ENCODE measurements around the gene LRRIQ4.

LRRIQ4 gene

DNA sequence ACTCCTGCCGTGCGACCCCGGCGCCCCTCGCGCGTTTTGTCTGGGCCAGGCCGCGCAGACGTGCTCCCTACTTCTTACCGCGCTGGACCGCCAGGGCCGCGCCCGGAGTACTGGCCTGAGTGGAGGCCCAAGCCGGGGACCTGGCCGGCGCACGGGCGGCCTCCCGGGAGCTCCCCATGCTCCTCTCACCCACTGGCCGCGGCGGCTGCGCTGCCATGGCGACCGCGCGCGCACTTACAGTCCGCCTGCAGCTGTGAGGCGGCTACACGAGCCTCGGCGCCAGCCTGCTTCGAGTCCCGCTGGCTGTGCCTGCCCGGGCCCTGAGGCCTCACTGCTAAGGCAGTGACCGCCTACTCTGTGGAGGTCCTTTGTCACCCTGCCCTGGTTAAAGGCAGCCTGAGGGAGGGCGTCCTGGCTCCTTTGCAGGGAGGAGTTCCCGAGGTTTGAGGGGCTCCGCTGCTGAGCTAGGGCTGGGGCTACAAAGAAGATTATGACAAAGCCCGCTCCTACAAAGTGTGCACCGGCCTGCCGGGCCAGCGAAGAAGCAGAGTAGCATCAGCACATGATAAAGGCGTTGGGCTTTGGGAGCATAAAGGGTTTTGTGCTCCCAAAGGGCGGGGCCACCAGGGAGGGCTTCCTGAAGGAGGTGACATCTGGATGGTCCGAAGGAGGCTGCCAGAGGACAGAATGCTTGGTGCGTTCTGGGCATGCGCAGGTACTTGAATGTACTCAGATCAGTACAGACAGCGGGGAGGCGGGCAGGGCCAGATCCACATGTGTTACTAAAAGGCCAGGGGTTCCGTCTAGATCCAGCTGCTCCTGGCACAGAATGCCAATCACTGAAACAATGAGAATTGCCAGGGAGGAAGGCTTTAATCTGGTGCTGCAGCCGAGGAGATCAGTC lies at the start of gene LRRIQ4, which contains the start of gene LRRC34:
Gene LRRIQ4 (plus strand): TSS at position 539 of the 904 bp plus-strand sequence. CDS start 9,052 bp downstream, outside the sequence.
Gene LRRC34 (minus strand): TSS at position 573 of the 904 bp plus-strand sequence. CDS start 356 bp downstream, at position 217.
- FAIRE-seq: no peak

DNA sequence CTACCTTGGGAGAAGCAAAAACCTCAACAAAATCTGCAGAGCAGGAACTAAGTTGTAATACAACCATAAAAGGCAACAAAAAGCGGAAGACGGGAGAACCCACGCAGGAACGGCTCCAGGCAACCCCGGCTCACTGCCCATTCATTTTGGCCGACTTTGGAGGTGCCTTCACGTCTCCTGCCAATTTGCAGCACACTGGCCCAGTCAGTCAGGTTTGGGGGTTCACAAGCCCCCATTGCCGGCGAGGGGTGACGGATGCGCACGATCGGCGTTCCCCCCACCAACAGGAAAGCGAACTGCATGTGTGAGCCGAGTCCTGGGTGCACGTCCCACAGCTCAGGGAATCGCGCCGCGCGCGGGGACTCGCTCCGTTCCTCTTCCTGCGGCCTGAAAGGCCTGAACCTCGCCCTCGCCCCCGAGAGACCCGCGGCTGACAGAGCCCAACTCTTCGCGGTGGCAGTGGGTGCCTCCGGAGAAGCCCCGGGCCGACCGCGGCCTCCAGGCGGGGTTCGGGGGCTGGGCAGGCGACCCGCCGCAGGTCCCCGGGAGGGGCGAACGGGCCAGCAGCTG lies 48.3 kb upstream of the LRRIQ4 start:
- no peak for FAIRE-seq

DNA sequence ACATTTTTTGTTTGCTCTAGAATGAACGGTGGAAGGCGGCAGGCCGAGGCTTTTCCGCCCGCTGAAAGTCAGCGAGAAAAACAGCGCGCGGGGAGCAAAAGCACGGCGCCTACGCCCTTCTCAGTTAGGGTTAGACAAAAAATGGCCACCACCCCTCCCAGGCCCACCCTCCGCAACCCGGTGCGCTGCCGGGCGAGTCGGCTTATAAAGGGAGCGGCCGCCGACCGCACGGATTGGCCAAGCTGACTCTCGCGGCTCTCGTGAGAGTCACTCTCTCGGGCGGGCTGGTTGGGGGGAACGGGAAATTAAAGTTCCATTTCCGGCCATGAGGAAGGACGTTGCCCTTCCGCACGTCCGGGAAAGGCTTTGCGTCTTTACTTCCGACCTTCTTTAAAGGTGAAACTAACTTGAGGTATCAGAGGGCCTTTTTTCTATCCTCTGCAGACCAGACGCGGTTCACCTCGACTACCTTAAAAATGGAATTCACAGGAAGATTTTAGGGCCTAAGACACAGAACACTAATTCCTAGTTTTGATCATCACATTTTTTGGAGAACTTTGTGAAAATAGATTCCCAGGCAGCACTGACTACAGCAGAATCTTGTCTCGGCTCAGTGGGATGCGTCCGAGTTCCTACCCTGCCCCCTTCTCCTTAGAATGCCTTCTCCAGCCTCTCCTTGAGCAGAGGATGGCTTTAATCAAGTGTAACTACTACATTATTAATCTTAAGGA lies 47.6 kb upstream of the LRRIQ4 start, which contains the start of gene TERC:
Gene TERC (minus strand): TSS at position 179 of the 731 bp plus-strand sequence.
- no peak for FAIRE-seq

DNA sequence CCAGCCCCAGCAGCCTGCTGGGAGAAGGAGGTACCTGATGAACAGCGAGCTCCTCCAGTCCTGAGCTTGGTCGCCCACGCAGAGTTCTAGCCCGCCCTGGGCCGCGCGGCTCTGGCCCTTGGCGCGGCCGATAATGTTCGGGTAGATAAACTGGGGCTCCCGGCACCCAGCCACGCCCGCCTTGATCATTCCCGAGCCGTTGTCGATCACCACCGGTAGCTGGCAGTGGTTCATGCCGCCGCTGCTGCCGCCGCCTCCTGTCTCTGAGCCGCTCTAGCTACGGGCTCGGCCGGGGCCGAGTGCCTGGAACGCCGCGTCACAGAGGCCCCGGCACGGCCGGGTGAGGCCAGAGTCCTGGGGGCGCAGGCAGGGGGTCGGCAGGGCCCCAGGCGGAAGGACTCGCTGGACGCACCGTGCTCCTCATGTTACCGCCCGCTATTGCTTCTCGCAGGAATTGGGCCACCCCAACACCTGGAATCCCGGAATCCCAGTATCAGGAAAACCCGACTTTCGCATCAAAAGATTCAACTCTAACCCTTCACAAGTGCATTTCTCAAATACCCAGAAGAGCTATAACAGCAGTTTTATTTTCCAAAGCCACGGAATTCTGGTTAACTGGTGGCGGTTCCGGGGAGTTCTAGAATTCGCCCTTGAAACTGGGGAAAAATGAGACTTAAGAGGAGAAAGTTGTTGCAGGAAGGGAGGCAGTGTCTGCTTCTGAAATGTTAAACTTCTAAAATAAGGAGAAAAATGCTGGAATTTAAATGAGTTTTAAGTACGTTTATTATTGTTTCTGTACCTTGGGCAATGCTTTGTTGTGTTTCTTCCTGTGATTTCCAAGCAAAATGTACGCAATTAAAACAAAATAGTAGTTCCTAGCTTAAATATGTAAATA lies 43.1 kb upstream of the LRRIQ4 start, which contains the start of gene ACTRT3:
Gene ACTRT3 (minus strand): TSS at position 275 of the 895 bp plus-strand sequence. CDS start 41 bp downstream, at position 234.
- no peak for FAIRE-seq

DNA sequence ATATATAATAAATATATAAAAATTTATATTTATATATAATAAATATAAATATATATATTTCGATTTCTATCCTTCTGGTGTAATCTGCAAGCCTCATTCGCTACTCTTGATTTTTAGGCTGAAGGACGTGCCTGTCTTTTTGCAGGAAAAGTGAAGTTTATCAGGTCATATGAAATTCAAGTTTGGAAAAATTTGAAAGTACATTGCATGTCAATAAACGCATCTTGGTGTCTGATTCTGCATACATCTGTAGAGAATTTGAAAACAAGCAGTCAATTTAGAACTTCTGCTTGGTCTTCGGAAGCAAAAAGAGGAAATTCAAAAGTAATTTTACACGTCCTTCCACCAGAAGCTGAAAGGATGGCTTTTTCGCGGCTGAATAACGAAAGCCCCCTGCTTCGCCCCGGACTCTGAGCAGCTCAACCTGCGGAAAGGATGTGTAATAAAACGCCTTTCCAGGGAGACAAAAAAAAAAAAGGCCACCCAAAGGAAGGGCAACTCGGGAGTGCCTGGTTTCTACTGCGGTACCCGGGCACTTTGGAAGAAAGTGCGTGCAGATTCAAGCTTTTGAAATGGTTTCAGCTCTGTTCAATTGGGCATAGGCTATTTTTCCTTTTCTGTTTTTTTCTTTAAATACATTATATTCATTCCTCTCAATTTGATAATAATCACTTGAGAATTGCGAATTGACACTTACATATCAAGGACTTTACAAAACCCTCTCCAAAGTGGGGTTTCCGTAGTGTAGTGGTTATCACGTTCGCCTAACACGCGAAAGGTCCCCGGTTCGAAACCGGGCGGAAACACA lies 41.0 kb upstream of the LRRIQ4 start:
- FAIRE-seq: peak; percentile 47

DNA sequence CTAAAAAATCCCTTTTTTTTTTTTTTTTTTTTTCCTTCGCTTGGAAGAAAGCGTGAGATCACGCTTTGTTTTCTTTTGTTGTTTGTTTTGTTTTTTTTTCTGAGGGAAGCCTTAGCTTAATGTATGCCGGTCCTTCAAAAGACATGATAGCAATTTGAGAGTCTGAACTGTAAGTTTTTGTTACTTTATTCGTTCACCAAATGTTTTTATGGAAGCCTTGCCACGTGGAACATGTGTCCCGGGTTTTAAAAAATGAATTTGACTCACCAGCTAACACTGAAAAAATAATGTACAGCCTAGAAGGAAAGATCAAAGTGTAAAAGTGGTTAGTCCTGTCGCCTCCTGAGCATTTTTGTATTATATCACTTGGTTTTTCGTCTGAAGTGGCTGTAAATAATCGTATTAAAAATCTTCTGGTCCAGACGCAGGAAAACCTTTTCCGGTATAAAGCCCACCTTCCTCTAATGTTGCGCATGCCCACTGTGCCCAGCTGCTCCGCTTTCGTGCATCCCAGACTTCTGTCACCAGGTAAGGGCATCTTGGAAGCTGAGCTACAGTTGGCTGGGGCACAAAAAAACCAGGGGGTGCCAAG lies 40.3 kb upstream of the LRRIQ4 start:
- FAIRE-seq: peak; percentile 66

DNA sequence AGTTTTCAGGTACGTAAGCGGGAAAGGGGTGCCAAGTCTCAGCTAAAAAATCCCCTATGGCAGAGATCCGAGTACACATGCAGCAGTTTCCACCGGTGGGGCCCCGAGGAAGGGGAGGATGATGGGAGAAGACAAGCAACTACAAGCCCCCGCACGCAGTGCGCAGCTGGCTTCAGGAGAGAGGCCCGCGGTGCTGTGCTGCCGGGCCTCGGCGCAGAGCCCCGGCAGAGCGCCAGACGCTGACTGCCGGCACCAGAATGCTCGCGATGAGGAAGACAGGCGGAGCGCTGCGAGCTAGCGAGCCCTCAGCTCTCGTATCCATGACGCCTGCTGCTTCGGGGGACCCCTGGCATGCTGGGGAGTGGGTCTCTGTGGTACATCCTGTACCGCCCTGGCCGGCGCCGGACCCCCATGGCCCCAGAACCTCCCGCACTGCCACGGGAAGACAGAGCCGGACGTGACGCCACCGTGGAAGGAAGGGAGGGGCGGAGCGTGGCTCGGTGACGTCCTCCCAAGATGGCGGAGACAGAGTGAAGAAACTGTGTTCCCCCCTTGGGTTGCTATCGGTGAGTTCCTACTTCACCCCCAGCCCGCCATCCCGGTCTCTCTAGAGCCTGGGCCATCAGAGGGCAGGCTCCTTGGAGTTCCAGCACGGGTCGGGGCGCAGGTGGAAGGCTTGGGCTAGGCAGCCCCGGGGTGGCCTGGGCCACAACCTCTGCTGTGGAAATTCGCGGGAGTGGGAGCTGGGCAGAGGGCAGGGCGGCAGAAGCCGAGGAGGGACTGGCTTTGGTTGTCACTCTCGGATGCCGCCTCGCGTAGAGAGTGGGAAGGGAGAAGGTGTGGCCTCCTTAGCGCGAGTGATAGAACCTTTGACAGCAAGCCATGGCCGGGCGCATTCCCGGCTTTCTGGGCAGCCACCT lies 39.5 kb upstream of the LRRIQ4 start, which contains the start of gene MYNN:
Gene MYNN (plus strand): TSS at position 500 of the 920 bp plus-strand sequence. CDS start 900 bp downstream, outside the sequence.
- no peak for FAIRE-seq

DNA sequence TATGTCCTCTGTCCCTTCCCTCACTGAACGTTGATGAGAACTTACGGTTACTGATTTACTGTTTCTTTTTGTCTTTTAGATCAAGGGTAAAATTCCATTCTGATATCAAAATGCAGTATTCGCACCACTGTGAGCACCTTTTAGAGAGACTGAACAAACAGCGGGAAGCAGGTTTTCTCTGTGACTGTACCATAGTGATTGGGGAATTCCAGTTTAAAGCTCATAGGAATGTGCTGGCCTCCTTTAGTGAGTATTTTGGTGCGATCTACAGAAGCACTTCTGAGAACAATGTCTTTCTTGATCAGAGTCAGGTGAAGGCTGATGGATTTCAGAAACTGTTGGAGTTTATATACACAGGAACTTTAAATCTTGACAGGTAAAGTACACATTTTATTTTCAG lies 38.5 kb upstream of the LRRIQ4 start:
- FAIRE-seq: no peak

DNA sequence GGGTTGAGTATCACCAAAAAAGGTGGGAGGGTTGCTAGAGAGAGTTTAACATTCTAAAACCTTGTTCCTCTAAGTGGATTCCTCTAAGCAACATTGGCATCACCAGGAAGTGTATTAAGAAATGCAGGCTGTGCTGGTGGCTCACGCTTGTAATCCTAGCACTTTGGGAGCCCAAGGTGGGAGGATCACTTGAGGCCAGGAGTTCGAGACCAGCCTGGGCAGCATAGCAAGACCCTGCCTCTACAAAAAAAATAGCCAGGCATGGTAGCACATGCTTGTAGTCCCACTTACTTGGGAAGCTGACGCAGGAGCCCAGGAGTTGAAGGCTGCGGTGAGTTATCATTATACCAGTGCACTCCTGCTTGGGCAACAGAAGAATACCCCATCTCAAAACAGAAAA lies 34.8 kb upstream of the LRRIQ4 start:
- no peak for FAIRE-seq

DNA sequence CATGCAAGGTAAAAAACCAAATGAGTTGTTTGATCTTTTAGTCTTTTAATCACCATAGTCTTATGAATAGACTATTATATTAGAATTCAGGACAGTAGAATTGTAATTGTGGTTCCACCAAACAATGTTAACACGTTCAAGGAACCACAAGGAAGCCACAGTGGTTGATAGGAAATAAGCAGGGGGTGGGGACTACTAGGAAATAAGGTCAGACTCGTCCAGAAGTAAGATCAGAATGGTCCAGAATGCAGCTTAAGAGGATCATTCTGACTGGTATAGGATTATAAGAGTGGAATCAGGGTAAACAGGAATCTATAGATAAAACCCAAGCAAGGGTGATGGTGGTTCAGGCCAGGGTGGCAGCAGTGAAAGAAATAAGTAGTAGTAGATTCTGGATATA lies 31.9 kb upstream of the LRRIQ4 start:
- FAIRE-seq: no peak

DNA sequence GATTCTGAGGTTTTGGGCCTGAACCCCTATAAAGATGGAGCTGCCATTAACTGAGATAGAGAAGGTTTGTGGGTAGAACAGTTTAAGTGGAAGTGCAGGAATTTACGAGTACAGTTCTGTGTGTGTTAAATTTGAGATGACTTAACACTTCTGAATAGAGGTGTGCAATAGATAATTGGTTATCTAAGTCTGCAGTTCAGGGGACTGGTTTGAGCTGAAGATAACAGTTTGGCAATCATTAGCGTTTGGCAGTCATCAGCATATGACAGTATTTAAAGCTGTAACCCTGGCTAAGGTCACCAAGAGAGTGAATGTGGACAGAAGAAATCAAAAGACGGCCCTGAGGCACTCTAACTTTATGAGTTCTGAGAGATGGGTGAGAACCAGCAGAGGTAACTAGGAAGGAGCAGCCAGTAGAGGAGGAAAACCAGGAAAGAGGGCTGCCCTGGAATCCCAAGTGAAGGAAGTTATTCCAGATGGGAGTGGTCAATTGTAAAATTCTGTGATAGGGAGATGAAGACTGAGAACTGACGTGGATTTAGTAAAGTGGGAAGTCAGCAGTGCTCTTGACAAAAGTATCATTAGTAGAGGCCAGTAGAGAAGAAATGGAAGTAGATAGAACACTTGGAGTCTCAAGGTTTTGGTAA lies 31.3 kb upstream of the LRRIQ4 start:
- FAIRE-seq: no peak

DNA sequence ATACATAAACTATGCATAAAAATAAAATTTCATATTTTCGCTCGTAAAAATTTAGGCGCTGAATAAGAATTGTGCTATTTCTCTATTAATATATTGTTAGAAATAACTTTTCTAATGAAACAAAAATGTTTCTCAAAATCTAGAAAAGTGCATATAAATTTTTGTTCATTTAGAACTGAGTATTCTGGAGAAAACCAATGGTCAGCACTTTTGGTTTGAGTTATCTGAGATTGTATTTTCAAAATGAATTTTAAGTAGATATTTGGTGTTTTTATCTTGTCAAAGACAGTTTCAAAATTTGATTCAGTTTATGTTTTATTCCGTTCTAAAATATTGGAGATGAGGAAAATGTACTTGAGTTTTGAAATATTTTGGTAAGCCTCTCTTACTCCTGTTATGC lies 25.6 kb upstream of the LRRIQ4 start:
- FAIRE-seq: no peak

DNA sequence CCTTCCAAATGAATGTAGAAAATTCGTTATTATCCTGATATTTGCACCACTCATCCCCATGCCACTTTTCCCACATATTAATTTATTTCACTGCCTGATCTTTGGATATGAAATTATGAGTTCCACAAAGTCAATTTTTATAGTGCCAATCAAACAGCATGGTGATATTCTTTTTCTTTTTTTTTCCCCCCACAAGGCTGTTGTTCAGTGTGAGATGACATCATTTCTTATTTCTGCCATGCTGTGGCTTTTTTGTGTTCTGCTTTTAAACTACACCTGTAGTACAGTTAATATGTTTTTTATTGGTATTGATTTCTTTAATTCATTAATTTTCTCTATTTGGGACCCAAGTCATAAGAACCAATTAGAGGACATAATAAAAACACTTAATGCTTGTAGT lies 24.9 kb upstream of the LRRIQ4 start:
- FAIRE-seq: no peak

DNA sequence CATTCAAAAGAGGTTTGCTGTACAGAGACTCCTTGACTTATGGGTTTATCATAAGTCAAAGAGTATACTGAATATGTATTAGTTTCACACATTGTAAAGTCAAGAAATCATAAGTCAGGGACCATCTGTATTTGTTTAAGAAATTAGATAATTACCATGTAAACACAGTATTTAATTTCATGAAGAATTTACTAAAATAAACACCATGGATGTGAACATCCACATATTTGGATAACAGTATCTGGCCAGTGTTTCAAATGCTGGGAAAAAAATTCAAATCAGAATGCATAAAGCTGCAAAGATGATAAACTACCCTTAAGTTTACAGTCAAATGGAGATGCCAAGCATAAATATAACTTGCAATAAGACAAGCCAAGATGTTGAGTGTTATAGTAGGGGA lies 22.5 kb upstream of the LRRIQ4 start:
- FAIRE-seq: no peak

DNA sequence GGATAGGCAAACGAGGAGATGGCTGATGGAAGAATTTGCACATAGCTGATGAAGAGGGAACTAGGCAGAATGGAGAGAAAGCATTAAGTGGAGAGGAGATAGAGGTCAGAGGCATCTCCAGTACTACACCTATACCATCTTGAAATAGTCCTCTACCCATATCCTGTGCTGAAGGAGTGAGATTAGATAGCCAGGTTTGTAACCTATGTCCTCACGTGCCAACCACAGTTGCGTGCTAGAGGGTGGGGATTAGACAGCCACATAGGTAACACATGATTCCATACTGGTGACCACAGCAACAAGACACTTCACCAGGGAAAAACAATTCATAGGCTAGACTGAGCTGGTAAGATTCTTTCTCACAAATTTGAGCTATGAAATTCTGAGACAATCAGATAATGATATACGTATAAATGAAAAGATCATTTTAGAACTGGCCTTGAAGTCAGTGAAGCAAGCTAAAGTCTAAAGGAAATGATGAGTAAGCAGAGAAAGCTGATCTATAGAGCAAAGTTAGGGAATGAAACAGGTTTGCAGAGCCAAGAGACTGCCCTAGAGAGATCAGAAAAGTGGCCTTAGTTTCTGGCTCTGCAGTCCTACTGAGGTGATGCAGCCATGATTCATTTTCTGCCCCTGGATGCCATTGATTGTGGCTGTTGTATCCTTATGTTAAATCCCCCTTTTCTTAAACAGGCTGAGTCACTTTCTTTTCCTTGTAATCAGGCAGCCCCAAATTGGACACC lies 21.8 kb upstream of the LRRIQ4 start:
- FAIRE-seq: no peak

DNA sequence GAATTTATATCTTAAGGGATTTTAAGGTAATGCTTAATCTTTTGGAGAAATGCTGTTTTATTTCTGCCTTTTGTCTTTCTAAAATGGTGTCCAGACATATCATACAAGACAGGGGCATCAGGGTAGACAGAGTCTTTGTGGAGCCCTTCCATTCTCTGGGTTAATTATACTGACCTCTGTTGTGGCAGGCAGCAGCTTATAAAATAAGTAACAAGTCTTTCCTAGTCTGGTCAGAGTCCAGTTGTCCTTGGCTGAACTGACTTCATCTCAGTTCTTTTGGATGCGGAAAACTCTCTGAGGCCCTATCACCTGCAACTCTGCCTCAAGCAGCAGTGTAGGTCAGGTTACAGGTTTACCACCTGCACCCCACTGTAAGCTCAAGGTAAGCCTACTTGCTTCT lies 20.3 kb upstream of the LRRIQ4 start:
- FAIRE-seq: no peak

DNA sequence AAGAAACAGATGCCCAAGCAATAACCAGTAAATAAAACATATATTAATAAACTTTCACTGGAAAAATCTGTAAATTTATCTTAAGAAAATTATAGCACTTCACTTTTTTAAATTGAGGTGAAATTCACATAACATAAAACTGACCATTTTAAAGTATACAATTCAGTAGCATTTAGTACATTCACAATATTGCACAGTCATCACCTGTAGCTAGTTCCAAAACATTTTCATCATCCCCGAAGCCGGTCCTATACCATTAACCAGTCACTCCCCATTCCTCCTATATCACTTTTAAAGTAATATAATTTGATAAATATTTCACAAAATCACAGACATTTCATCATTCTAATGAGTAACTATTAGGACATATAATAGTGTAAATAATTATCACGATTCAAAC lies 8.0 kb upstream of the LRRIQ4 start:
- FAIRE-seq: no peak

DNA sequence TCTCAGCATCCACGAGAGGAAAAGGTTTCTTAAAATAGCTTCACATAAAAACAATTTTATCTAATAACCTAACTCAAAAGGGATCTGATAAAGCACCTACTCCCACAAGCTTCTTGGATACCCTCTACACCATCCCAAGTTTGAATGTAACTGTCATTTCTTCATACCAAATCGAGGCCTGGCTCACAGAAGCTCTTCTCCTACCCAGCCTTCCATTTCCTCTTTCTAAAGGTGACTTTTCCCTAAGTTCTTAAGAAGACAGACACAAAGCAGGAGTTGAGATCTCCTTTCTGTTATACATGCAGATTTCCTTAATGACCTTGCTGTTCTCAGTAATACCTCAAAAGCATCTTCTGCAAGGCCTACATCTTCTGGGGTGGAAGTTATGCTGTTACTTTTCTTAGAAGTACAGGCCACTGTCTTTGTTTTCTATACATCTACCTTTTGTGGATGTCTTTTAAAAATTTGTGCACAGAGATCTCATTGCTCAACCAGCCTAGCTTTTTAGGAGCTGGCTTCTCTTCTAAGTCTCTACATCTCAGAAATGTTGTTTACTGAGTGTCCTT lies 3.4 kb upstream of the LRRIQ4 start:
- no peak for FAIRE-seq

All from A204.1 (cell line).